NCI-H82 treated with DMSO at 0.1 percent for 48 hours (cell line): ENCODE measurements around the gene CLK2.
"Not testable (repeated sequence)": the region's sequence is repeated elsewhere in the genome, so short reads cannot be mapped to it uniquely, and the experiment has no call there.

Experiments used
- DNase-seq: peaks from one replicate; lab custom pipeline; 2025; ENCODE audit not compliant: unreplicated experiment; lab: John Stamatoyannopoulos, UW

CLK2 gene

DNA sequence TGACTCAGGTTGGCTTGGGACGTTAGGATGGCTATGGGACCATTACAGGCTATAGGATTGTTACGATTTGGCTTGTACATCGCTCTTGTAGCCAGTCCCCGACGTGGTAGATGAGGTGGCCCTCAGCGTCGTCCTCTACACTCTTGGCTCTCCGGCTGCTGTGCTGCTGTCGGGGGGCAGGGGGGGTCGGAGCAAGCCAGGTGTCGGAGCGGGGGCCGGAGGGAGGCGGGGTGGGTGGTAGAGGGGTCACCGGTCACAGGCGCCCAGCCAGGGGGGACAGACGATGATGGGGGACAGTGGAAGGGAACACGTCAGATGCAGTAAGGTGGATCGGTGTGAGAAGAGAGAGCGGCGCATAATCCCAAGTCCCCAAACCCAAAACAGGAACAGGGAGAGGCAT is 4.7 kb downstream of the CLK2 start:
- DNase-seq, result no peak

DNA sequence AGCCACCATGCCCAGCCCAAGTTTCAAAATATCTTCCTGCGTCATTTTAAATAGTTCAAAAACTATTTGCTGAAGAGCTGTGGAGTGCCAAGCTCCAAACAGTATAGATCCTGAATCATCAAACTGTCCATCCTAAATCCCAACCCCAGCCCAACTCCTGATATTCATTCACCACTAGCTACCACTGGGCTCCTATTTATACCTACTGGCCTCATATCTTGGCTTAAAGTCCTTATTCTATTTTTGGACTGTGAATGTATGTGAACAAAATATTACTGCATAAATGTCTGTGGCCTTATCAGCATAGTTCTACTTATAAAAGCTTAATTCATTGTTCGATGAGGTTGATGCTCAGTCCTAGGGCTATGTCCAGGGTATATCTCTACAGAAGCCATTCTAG is 5.9 kb downstream of the CLK2 start:
- no peak for DNase-seq

DNA sequence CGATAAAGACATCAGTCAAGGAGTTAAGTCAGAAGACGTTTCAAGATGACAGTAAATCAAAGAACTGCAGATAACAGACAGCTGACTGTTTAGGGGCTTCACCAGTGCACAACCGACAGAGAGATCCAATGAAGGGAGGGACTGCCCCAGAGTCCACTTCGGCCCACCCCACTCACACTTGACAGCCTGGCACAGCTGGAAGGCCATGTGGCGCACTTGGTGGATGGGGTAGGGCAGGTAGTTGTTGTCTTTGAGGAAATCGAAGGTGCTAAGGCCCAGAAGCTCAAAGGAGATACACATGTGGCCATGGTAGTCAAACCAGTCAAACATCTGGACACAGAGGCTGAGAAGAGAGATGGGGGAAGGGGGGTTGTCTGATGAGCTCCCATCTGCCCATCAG is 6.8 kb downstream of the CLK2 start:
- DNase-seq, result no peak

DNA sequence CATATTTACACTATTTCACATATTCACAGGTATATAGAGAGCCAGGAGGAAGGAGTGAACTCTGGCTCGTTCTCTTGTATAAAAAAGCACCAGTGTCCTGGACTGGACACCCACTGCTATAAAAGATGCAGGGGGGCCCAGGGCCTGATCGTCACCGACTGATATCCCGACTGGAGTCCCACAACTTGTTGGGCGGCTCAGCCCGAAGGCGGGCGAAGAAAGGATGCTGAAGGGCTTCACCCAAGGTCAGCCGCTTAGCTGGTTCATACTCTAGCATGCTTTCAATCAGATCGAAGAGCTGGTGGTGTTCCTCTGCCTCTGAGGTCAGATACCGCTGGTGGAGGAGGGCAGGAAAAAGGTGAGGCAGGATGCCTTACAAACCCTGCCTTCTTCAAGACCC is 10.2 kb downstream of the CLK2 start:
- DNase-seq, result no peak

DNA sequence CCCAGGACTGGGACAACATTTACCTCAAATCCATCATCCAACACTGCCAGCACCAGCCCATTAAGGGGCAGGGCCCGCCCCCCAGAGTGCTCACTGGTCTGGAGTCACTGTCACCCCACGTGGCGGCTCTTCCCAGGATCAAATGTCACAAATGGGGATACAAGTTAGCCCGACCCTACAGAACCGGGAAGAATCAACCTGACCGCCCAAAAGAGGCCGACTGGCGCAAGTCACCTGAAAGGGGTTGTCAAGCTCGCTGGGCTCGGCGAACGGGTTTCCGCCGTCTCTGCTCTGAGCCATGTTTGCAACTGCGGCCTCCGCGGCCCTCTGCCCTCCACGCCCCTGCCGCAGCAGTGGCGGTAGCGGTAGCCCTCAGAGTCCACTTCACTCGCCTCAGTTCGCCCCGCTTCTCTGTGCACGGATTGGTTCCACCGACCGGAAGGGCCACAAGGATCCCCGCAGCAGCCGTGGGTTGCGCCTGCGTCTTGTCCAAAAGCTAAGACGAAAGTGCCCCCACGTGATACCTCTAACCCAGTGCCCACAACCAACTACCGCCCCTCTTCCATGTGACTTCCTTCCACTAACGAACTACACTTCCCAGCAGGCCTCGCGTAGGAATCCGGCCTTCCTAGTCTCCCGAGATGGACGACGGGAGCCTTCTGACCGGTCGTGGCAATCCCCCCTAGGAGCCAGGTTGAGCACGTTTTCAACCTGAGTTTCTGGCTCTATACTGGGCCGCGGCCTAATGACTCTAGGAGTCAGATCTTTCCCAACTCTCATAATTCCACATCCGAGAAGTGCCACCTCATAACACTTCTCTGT is 11.2 kb downstream of the CLK2 start, which contains the start of gene SCAMP3:
Gene SCAMP3, minus strand, starts transcription at position 509 of the 822 bp plus-strand sequence. Its CDS starts 209 bp downstream, at position 300.
- peak; percentile 99 for DNase-seq

DNA sequence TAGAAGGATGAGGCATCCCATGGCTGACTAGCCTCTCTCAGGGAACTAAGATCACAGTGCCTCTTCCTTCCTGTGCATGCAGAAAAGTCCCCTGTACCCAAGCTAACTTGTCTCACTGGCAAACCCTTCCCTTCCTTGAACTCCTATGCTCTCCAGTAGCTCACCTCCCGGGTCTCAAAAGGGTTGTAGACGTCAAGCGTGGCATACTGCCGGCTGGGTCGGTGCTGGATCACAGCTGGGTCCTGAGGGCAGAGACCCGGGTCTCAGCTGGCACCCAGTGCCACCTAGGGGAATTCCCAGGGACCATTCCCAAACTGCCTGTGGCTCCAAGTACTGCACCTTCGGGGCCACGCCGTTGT is 11.8 kb downstream of the CLK2 start:
- no peak for DNase-seq

DNA sequence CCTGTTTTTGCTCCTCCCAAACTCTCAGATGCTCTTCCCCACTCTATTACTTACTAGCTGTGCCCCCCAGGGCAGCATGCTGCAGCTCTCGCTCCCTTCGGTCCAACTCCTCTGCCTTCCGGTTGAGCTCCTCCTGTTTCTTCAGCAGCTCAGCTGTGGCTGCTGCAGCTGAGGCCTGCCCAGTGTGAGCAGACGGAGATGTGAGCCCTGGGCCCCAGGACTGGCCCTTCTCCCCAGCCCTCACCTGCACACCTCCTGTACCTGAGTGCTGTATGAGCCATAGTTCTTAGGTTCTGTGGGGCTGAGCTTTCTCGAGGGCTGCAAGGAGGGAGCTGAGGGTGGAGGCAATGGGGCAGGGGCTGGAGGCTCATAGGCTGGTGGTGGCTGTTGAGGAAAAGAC is 13.0 kb downstream of the CLK2 start:
- DNase-seq, result no peak

DNA sequence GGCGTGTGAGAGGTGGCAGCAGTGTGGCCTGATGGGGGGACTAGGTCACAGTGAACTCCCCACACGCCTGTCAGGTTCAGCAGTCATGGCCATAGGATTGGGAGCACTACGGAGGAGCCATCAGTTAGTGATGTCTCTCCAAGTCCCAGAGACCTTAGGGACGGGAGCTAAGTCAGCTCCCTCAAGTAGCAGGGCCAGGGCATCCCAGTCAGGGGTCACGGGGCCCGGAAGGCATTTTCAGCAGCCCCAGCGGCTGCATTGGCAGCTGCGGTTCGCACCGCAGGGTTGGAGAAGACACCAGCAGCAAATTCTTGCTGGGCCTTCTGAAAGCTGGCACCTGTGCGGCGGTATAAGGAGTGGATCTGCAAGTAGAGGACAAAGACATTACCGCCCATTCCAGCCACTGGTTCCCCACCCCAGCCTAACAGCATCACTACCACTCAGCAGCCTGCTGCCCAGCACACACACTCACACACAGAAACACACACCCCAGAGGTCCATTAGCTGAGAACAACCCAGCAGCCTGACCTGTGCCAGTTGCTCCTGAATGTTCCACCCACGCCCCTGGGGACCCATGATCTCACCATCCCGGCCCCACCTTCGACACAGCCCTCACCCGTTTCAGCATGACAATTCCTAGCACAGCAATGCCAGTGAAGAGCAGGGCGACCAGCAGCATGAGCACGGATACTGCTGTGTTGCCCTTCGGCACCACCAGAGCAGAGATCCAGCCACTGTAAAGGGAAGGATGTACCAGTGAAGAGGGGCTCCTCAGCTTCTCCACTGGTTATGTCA is 17.0 kb downstream of the CLK2 start:
- no peak for DNase-seq

DNA sequence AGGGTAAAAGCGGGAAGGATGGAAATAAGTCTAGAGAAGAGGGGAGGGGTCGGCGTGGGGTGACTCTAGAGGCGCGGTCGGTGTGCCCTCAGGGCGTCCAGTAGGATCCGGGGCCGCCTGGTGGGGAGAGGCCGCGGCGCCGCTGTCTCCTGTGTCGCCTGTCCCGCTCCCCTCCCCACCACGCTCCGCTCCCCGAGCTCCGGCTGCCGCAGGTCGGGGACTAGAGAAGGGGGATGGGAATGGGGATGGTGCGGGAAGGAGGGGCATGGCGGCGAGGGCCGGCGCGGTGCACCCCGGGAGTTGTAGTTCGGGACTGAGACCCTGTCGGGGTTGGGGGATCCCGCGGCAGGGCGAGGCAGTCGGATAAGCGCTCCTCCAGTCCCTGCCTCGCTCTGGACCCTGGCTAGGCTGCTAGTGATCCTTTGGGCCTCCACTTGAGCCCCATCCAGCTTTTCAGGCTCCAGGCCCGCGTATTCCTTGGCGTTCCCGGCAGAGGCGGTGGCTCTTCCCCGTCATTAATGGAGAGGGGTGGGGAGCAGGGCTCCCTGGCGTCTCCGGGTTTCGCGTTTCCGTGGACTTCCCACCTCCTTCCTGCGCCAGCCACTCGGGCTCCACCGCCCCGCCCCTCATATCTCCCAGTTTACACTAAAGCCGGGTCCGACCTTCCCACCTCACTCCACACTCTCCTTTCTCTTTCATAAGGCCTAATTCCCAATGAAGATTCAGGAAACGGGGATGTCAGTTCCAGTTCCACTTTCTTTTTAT is 17.9 kb downstream of the CLK2 start, which contains the start of gene ENTREP3:
Gene ENTREP3, minus strand, starts transcription at position 241 of the 765 bp plus-strand sequence. CDS start 606 bp downstream, outside the sequence.
- peak; percentile 78 for DNase-seq

DNA sequence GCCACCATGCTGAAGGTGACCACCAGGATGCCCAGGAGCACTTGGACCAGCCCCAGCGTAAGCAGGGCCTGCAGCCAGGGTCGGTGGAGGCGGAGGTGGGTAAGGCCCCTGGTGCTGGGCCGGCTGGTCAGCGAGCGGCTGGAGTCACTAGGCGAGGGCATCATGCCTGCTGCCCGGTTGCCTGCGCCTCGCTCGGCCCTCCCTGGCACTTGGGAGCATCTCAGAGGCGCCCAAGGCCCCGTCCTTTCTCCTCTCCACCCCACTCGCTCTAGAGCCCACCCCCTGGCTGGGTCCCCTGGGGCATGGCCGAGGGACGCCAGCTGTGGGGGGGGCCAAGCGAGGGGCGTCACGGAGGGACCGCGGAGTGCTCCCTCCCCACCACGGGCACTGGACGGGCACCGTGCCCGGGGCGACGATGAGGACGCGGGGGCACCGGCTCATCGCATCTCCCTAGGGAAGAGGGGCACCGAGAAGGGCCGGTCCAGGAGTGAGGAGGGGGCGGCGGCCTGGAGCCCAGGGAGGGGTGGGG is 18.5 kb downstream of the CLK2 start:
- no peak for DNase-seq

DNA sequence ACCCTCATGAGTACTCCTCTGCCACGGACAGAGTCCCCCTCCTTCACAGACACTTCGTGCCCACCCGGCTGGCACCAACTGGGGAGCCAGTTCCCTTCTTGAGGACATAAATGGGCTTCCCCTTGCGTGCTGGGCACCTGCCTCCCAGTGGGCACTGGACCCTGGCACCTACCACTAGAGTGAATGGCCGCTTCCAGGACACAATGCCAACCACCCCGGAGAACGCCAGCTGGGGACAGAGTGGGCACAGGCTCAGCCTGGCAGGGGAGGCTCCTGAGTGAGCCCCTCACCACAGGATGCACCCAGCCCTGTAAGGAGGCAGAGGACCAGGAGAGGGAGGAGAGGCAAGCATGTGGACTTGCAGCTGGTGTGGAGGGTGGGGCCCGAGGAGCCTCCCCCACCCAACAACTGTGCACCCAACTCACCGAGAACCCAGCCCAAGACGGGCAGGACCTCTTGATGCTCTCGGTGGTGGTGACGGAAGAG is 19.0 kb downstream of the CLK2 start:
- DNase-seq, result no peak

DNA sequence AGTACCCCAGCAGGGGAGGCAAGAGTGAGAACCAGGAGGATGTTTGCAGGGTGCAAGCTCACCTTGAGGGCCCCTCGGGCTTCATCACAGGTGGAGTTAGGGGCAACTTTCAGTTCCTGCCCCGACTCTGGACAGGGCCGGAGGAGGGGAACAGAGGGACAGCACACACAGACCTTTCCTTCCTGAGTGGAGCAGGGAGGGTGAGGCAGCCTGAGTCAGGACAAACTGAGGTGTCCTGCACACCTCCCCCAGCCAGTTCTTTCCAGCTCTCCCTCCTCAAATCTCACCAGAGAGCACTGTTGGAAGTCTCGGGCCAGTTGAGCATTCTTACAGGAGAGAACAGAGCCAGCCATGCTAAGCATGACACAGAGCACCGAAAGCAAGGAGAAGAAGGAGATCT is 19.5 kb downstream of the CLK2 start:
- no peak for DNase-seq

DNA sequence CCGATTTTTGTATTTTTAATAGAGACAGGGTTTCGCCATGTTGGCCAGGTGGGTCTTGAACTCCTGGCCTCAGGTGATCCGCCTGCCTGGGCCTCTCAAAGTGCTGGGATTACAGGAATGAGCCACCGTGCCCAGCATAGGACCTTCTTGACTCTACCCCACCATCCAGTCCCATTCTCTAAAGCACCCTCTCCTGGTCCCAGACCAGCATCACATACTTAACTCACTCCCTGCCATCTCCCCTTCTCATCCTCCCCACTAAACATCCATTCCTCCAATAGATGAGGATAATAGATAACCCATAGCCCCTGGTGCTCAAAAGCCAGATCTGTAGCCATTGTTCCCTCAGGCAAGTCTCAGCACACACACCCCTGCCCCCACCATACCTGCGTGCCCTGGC is 20.1 kb downstream of the CLK2 start:
- DNase-seq, result no peak

DNA sequence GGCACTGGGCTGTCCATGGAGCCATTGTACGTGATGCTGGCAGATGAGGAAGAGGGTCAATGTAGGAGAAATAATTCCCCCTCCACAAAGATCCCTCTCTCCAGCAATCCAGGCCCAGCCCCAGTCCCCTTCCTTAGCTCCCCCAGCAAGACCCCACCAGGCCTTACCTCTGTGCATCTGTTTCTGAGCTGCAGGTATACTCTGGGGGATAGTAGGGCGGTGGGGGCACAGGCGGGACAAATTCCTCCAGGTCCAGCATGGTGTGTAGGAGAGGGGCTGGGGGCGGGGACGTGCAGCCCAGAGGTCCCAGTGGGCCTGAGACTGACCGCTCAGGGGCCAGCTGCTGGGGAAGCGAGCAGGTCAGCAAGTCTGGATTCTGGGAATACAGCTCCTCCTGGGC is 21.7 kb downstream of the CLK2 start:
- no peak for DNase-seq

DNA sequence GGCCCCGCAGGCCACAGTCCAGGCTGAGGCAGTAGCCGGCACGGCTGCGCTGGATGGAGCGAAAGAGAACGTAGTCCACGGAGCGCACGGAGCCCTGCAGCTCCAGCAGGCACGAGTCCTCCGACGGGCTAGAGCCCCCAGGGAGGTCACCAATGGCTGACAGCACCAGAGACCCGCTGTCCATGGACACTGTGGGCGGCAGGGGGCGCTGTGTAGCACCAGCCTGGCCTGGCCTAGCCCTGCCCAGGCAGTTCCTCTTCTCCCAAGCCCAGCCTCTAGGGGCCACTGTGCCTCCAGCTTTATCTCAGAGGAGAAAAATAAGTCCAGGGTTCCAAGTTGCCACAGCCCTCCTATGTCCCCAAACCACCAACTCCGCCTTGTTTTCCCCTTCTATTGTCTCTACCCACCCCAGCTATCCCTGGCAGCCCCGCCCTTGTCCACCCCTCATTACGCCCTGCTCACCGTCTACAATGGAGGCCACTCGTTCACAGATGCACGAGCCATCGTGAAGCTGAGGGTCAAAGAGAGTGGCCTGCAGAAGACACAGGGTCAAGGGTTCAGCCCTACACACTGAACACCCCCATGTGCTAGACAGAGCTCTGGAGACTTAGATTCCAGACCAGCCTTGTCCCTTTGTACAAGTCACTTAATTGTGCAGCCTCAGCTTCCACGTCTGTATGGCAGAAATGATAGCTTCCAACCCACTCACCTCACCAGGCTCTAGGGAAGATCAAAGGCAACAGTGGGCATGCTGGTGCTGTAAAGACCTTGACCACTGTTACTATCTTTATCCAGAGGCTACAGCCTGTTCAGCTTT is 22.5 kb downstream of the CLK2 start:
- DNase-seq, result peak; percentile 91

DNA sequence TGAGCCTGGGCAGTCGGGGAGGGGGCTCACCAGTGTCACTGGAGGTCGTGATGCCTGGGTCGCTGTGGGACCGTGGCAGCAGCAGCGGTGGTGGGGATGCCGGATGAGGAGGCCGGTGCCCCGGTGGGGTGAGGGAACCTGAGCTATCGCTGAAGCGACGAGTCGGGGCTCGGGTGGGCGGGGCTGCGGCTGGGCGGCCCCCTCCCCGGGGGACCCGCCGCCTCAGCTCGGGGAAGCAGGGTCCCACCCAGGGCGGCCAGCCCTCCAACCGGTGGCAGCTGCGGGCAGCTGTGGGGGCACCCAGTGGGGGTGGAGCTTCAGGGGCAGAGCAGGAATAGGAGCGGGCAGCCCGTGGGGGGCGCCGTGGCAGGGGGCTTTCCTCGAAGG is 23.1 kb downstream of the CLK2 start:
- no peak for DNase-seq

DNA sequence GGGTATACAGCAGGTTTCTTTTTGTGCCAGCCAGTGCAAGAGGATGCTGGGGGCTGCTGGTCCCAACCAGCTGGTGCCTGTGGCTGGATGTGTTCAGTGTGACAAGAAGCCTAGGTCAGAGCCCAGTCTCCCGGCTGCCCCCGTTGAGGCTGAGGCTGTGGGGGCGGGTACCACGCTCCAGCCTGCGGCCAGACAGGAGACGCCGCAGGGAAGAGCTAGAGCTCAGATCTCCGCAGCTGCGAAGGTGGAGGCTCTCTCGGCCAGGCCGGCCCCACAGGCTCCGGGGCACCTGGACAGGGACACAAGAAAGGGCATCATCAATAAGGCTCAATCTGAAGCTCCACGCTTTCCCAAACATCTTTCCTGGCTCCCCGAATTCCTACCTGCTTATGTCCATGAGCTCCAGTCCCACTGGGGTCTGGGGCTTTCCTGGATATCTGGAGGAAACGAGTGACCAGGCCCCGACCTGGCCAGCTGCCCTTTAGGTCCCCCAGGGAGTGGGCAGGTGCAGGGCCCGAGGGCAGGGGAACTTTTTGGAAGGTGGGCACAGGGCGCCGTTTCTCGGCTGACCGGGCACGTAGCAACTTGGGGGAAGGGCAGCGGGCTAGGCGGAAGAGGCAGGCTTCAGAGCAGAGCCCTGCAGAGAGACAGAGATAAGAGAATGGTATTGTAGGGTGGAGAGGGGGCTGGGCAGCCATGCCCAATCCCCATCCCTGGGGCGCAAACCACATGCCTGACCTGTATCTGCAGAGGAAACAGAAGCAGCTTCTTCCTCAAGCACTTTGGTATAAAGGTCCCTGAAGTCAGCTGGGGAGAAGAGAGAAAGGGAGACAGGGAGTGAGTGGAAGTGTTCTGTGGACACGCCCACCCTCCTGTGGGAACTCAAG is 25.4 kb downstream of the CLK2 start:
- DNase-seq, result no peak

DNA sequence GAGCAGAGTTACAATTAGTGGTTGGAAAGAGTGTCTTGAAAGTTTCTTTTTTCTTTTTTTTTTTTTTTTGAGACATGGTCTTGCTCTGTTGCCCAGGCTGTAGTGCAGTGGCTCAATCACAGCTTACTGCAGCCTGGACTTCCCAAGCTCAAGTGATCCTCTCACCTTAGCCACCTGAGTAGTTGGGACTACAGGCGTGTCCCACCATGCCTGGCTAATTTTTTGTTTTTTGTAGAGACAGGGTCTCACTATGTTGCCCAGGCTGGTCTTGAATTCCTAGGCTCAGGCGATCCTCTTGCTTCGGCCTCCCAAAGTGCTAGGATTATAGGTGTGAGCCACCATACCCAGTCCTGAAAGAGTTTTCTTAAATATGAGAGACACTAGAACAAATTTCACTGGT is 26.5 kb downstream of the CLK2 start:
- not testable (repeated sequence) for DNase-seq

DNA sequence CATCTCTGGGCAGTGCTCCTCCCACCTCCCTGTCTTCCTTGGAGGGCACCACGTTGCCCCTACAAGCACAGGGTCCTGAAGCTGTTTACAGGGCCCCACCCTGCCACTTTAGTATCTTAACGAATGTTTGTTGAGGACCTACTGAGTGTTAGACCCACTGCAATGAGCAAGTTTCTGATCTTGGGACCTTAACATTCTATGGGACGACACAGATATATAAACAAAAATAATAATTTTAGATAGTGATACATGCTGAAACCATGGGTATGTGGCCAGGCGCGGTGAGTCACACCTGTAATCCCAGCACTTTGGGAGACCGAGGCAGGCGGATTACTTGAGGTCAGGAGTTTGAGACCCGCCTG is 28.2 kb downstream of the CLK2 start:
- DNase-seq, result no peak
